Sigmoid colon (tissue), 4 donors: Measurements from ENCODE around the gene AANAT.

Source experiments
- POLR2A ChIP-seq, 2 donors: fragments of 450-650 bp; IDR thresholded peaks; one replicate each; pipeline ENCODE4 v1.6.1; 2016; ENCODE audit warnings: antibody characterized with exemption in 2 of 2, mild to moderate bottlenecking in 2 of 2, moderate library complexity in 2 of 2
- POLR2AphosphoS5 ChIP-seq, 4 donors: sonication (generic); formaldehyde crosslinking; IDR thresholded peaks; one replicate each; pipeline ENCODE4 v1.6.1; 2017; ENCODE audit warnings: antibody characterized with exemption in 4 of 4
- TF ChIP-seq, protein P1 (sequence below), 4 experiments: fragments of 450-650 bp in 3 of 4; fragments of 200-600 bp in 1 of 4; IDR thresholded peaks; one replicate each; pipeline ENCODE4 v1.5.1; 2016 to 2019; ENCODE audit warnings: antibody characterized with exemption in 4 of 4, mild to moderate bottlenecking in 3 of 4, moderate library complexity in 2 of 4

- TF ChIP-seq, protein P1, sequence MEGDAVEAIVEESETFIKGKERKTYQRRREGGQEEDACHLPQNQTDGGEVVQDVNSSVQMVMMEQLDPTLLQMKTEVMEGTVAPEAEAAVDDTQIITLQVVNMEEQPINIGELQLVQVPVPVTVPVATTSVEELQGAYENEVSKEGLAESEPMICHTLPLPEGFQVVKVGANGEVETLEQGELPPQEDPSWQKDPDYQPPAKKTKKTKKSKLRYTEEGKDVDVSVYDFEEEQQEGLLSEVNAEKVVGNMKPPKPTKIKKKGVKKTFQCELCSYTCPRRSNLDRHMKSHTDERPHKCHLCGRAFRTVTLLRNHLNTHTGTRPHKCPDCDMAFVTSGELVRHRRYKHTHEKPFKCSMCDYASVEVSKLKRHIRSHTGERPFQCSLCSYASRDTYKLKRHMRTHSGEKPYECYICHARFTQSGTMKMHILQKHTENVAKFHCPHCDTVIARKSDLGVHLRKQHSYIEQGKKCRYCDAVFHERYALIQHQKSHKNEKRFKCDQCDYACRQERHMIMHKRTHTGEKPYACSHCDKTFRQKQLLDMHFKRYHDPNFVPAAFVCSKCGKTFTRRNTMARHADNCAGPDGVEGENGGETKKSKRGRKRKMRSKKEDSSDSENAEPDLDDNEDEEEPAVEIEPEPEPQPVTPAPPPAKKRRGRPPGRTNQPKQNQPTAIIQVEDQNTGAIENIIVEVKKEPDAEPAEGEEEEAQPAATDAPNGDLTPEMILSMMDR (IDR thresholded peaks at IDR 0.05) = no peak
- TF ChIP-seq POLR2AphosphoS5 (IDR thresholded peaks at IDR 0.05) = peak in 1 of 4 donors; percentile 29
- no peak for TF ChIP-seq POLR2A (IDR thresholded peaks at IDR 0.05)
Measured at GRCh38 chr17:76481071-76481655, 13.8 kb downstream of the AANAT start.
